Astrocyte of the spinal cord (primary cell): ENCODE results near the gene CTXN1.

ENCODE experiments used
- DNase-seq: peaks from one replicate; pipeline ENCODE4 v3.0.0; 2011; ENCODE audit warnings: low read depth, low spot score
- H3K4me3 ChIP-seq: 2 replicates; pipeline ENCODE4 v1.5.1; 2011; ENCODE audit warnings: low read depth, mild to moderate bottlenecking, low read length, moderate library complexity
- CTCF ChIP-seq: IDR thresholded peaks from 2 replicates; pipeline ENCODE4 v1.5.1; 2012; ENCODE audit warnings: low read depth, mild to moderate bottlenecking, low read length, inconsistent platforms
- in situ Hi-C: cut with HindIII; loops from 2 replicates; pipeline ENCODE4 v1.10.0; 2017; ENCODE audit warnings: low sequenced_read_pairs

The CTXN1 gene

DNA sequence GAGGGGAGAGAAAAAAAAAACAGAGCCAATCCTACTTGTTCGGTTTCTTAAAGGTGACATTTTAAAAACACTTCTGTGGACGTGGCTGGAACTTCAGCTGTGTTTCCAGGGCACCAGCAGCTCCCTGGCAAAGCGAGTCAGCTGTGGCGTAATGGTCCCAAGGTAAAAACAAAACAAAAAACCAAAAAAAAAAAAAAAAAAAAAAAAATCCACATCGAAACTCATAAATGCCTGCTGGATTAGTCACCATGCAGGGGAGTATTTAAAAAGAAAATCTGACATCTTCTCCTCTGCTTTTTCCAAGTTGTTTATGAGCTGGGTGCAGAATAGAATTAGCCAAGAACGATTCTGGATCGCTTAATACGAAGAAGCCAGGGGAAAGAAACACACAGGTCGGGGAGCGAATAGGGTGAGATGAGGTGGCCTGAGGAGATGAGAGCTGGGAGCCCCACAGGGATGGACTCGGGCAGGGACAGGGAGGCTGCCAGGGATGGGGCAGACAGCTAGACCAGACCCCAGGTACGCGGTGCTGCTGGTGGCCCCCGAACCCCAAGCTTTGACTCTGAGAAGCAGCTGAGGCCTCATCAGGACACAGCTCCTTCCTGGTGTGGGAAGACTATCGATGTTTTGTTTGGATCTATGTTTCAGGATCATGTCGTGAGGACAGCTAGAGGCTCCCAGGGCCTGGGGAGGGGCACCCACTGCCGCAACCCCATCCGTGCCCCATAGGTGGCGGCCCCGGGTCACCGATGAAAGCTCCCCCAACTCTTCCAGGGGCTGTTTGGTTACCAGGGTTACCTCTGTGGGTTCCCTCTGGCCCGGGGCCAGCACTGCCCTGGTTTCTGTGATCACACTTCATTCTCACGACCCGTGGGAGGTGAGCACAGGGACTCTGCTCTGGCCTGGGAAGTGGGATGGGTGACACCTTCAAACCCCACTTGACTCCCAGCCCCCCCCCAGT is 3.1 kb upstream of the CTXN1 start:
- H3K4me3 ChIP-seq, result no peak overlapping the region
- TF ChIP-seq CTCF, result peak; percentile 49
- DNase-seq, result peak; percentile 79
- in situ Hi-C loops, result no loop called here

GRCh38 chr19:7928334-7928706 is 2.4 kb upstream of the CTXN1 start:
- DNase-seq, result no peak
- no peak for TF ChIP-seq CTCF
- in situ Hi-C loops, result no loop called here
- H3K4me3 ChIP-seq, result no peak overlapping the region

GRCh38 chr19:7927605-7928333 is 1.8 kb upstream of the CTXN1 start:
- no peak overlapping the region for H3K4me3 ChIP-seq
- in situ Hi-C loops, result no loop called here

GRCh38 chr19:7926727-7927604 is 1.0 kb upstream of the CTXN1 start:
- DNase-seq, result no peak
- no peak overlapping the region for H3K4me3 ChIP-seq
- no peak for TF ChIP-seq CTCF
- in situ Hi-C loops, result no loop called here

More at GRCh38 chr19:7927605-7928333, 1.8 kb upstream of the CTXN1 start:
- TF ChIP-seq CTCF, result no peak
- no peak for DNase-seq

- in situ Hi-C loops, result no loop called here
- peak overlapping the region; percentile 31 for H3K4me3 ChIP-seq
- DNase-seq, result peak; percentile 68
- peak; percentile 83 for TF ChIP-seq CTCF
Measured at GRCh38 chr19:7925171-7925851, 624 bp downstream of the CTXN1 start.
